Thoracic aorta (tissue), 2 donors: Measurements from ENCODE around the gene IL27RA. TPM values are rescaled to one million over a fixed set of nuclear protein-coding genes. Genes with fewer than 3 reads are reported as not detected.
"Not testable (repeated sequence)": the region's sequence is repeated elsewhere in the genome, so short reads cannot be mapped to it uniquely, and the experiment has no call there.

Source experiments
- ATAC-seq: fragments of 150-250 bp; one replicate; pipeline ENCODE4 v1.8.0; 2017; ENCODE audit warnings: low read depth; ENCODE audit not compliant: insufficient number of reproducible peaks, low FRiP score
- DNase-seq: peaks from one replicate; pipeline ENCODE4 v3.0.0-alpha.2; 2020; ENCODE audit warnings: low spot score
- H3K27ac ChIP-seq, 2 donors: fragments of 200-600 bp; sonication (generic); 1 replicate in 1 of 2; 2 replicates in 1 of 2; pipeline ENCODE4 v1.5.1; 2016; ENCODE audit warnings: mild to moderate bottlenecking in 2 of 2, moderate library complexity in 2 of 2
- H3K27me3 ChIP-seq: fragments of 200-600 bp; sonication (generic); replicated peaks from 2 replicates; pipeline ENCODE4 v1.6.0; 2016; ENCODE audit warnings: mild to moderate bottlenecking; ENCODE audit not compliant: insufficient read depth
- H3K36me3 ChIP-seq: fragments of 200-600 bp; sonication (generic); one replicate; pipeline ENCODE4 v1.5.1; 2016
- H3K4me1 ChIP-seq, 2 donors: fragments of 200-600 bp; sonication (generic); 1 replicate in 1 of 2; 2 replicates in 1 of 2; pipeline versions ENCODE4 v1.5.1 to v1.6.0; 2016; ENCODE audit warnings: low read depth in 2 of 2, mild to moderate bottlenecking in 1 of 2; ENCODE audit not compliant: control insufficient read depth in 1 of 2
- H3K4me3 ChIP-seq: fragments of 200-600 bp; sonication (generic); 2 replicates; pipeline ENCODE4 v1.5.1; 2016; ENCODE audit warnings: mild to moderate bottlenecking
- H3K9me3 ChIP-seq: fragments of 200-600 bp; sonication (generic); 2 replicates; pipeline ENCODE4 v1.5.1; 2016
- CTCF ChIP-seq: fragments of 200-600 bp; sonication (generic); IDR thresholded peaks from one replicate; pipeline ENCODE4 v1.5.1; 2019; ENCODE audit warnings: antibody characterized with exemption
- total RNA-seq, 2 donors: library from RNA; depleted of rRNA; stranded (reverse); fragments of >200 nt; gene quantifications; one replicate each; pipeline versions ENCODE4 v1.1.0 to v1.2.3, GENCODE V29; 2016

IL27RA gene
- total RNA-seq, 2 donors from 2014 or later = 1.1 to 5.3 TPM

DNA sequence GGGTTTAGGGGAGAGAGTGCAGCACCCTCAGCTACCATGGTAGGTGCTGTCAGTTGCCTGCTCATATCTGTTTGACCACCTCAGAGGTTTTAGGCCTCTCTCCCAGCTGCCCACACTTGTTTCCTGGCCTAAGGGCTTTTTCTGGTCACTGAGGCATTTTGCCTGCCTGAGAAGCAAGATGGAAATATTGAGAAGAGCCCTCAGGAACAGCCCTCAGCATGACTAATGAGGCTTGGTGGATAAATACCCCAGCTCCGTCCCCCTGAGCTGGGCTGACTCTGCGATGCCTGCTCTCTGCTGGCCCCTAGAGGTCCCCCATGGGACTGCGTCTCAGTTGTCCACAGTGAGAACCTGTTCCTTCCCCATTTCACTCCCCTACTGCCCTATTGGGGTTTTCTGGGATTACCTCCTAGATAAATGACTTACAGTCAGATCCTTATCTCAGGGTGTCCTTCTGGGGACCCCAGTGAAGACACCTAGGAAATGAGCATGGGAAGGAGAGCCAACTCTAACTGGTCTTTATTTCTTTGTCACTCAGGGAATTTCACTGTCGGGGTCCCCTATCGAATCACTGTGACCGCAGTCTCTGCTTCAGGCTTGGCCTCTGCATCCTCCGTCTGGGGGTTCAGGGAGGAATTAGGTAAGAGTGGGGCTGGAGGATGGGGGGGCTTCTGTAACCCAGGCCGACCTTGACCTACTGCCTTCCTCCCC, 17.0 kb downstream of the IL27RA start:
- no peak overlapping the region for H3K4me3 ChIP-seq
- H3K36me3 ChIP-seq = no peaks in the 10 kb centered on the region
- no peak overlapping the region for H3K27ac ChIP-seq
- no peaks in the 10 kb centered on the region for H3K4me1 ChIP-seq
- peak; percentile 73 for TF ChIP-seq CTCF
- no peaks in the 10 kb centered on the region for H3K9me3 ChIP-seq
- ATAC-seq (no peak), DNase-seq (no peak)
- no peaks in the 10 kb centered on the region for H3K27me3 ChIP-seq

DNA sequence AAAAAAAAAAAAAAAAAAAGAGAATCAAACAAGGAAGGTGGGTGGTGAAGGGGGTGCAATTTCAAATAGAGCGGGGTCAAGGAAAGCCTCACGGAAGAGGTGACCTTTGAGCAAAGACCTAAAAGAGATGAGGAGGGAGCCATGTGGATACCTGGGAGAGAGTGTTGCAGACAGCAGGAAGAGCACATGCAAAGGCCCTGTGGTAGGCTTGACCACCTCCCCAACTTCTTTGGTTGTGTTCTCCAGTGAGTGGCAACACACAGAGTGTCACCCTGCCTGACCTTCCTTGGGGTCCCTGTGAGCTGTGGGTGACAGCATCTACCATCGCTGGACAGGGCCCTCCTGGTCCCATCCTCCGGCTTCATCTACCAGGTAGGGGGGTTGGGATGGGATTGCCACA, 18.9 kb downstream of the IL27RA start:
- Histone ChIP-seq H3K36me3 (no peaks in the 10 kb centered on the region), H3K4me3 (no peak overlapping the region), H3K27me3 (no peaks in the 10 kb centered on the region), H3K9me3 (no peaks in the 10 kb centered on the region), H3K27ac (no peak overlapping the region), H3K4me1 (no peaks in the 10 kb centered on the region)
- TF ChIP-seq CTCF = no peak
- DNase-seq = no peak
- ATAC-seq = no peak

DNA sequence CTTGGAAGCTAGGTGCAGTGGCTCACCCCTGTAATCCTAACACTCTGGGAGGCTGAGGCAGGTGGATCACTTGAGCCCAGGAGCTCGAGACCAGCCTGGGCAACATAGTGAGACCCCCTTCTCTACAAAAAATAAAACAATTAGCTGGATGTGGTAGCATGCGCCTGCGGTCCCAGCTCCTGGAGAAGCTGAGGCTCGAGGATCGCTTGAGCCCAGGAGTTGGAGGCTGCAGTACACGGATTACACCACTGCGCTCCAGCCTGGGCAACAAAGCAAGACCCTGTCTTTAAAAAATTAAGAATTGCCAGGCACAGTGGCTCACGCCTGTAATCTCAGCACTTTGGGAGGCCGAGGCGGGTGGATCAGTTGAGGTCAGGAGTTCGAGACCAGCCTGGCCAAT, 19.4 kb downstream of the IL27RA start:
- H3K36me3 ChIP-seq, H3K4me1 ChIP-seq, H3K9me3 ChIP-seq, ATAC-seq, H3K27ac ChIP-seq, DNase-seq, H3K27me3 ChIP-seq, H3K4me3 ChIP-seq: not testable (repeated sequence)

- DNase-seq = no peak
- no peaks in the 10 kb centered on the region for H3K4me1 ChIP-seq
Observed at GRCh38 chr19:14051980-14052379, 20.4 kb downstream of the IL27RA start.

GRCh38 chr19:14052470-14052869, 20.9 kb downstream of the IL27RA start:
- Histone ChIP-seq H3K36me3 (no peaks in the 10 kb centered on the region), H3K9me3 (no peaks in the 10 kb centered on the region), H3K27me3 (no peaks in the 10 kb centered on the region), H3K27ac (no peak overlapping the region), H3K4me3 (no peak overlapping the region), H3K4me1 (no peaks in the 10 kb centered on the region)
- DNase-seq (no peak), ATAC-seq (no peak)
- no peak for TF ChIP-seq CTCF

More at GRCh38 chr19:14051980-14052379, 20.4 kb downstream of the IL27RA start:
- no peak for TF ChIP-seq CTCF
- no peak for ATAC-seq
- H3K27me3 ChIP-seq = no peaks in the 10 kb centered on the region
- no peak overlapping the region for H3K27ac ChIP-seq
- H3K9me3 ChIP-seq = no peaks in the 10 kb centered on the region
- no peaks in the 10 kb centered on the region for H3K36me3 ChIP-seq
- no peak overlapping the region for H3K4me3 ChIP-seq

DNA sequence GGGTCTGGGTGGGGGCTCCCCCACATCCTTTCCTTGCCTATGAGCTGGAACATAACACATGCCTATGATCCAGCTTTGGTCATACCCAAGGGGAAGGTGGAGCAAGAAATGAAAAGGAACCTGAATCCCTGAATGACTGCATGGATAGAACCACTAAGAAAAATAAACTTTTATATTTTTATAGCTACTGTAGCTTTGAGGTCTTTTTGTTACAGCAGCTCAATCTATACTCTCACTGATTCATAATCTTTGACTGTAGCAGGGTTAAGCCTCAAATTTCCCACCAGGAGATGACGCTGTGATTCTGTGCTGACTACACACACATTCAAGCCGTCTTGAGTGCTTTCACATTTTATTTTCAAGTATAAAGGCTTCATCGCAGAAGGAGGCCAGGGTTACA, 21.5 kb downstream of the IL27RA start:
- no peak for ATAC-seq
- no peaks in the 10 kb centered on the region for H3K9me3 ChIP-seq

More for the DNA sequence above, 21.5 kb downstream of the IL27RA start:
- H3K27ac ChIP-seq = no peak overlapping the region
- no peak for TF ChIP-seq CTCF
- H3K36me3 ChIP-seq = no peaks in the 10 kb centered on the region
- no peak for DNase-seq
- H3K4me1 ChIP-seq = peaks cover 0 to 3% of the 10 kb centered on the region in 2 donors
- H3K27me3 ChIP-seq = no peaks in the 10 kb centered on the region
- H3K4me3 ChIP-seq = no peak overlapping the region
